Skin of body (tissue), 2 donors: ENCODE measurements around the gene IL22RA1. TPM values are rescaled to one million over a fixed set of nuclear protein-coding genes. Genes with fewer than 3 reads are reported as not detected.

ENCODE experiments used
- DNase-seq: peaks from one replicate; lab custom pipeline; 2025; lab: John Stamatoyannopoulos, UW
- total RNA-seq: library from RNA; depleted of rRNA; stranded (reverse); fragments of >200 nt; gene quantifications from one replicate; pipeline ENCODE4 v1.2.3, GENCODE V29; 2014

IL22RA1 gene
- total RNA-seq, 1 donor from 2014 or later = 5.0 TPM

- DNase-seq = no peak
These were observed 43.8 kb downstream of the IL22RA1 start for GRCh38 chr1:24098943-24099638.

- DNase-seq = no peak
These were observed 44.8 kb downstream of the IL22RA1 start for GRCh38 chr1:24098102-24098501.

- no peak for DNase-seq
These were observed 45.3 kb downstream of the IL22RA1 start for GRCh38 chr1:24097663-24098062.

GRCh38 chr1:24096739-24097103, 46.2 kb downstream of the IL22RA1 start:
- no peak for DNase-seq

GRCh38 chr1:24096009-24096738, 46.8 kb downstream of the IL22RA1 start:
- DNase-seq = no peak

- DNase-seq = no peak
These were observed 47.6 kb downstream of the IL22RA1 start for GRCh38 chr1:24095140-24095859.

GRCh38 chr1:24094554-24094953, 48.4 kb downstream of the IL22RA1 start:
- no peak for DNase-seq

GRCh38 chr1:24093732-24094131, 49.2 kb downstream of the IL22RA1 start:
- DNase-seq = no peak

- no peak for DNase-seq
These were observed 50.0 kb downstream of the IL22RA1 start for GRCh38 chr1:24092979-24093378.

GRCh38 chr1:24091971-24092482, 50.9 kb downstream of the IL22RA1 start:
- DNase-seq = no peak

GRCh38 chr1:24090736-24091135, 52.2 kb downstream of the IL22RA1 start:
- no peak for DNase-seq

GRCh38 chr1:24089743-24090555, 53.0 kb downstream of the IL22RA1 start:
- no peak for DNase-seq

GRCh38 chr1:24089027-24089742, 53.8 kb downstream of the IL22RA1 start:
- no peak for DNase-seq

- DNase-seq = no peak
These were observed 56.5 kb downstream of the IL22RA1 start for GRCh38 chr1:24086466-24086865.

GRCh38 chr1:24085546-24085945, 57.4 kb downstream of the IL22RA1 start:
- DNase-seq = no peak

GRCh38 chr1:24085007-24085406, 57.9 kb downstream of the IL22RA1 start:
- DNase-seq = no peak

- no peak for DNase-seq
These were observed 58.9 kb downstream of the IL22RA1 start for GRCh38 chr1:24084050-24084449.

GRCh38 chr1:24082372-24082771, 60.6 kb downstream of the IL22RA1 start:
- no peak for DNase-seq

GRCh38 chr1:24081190-24081589, 61.8 kb downstream of the IL22RA1 start:
- DNase-seq = no peak

GRCh38 chr1:24080131-24080530, 62.8 kb downstream of the IL22RA1 start:
- no peak for DNase-seq
